BLaER1 treated with 17β-estradiol and CSF1 and Interleukin-3, amounts not matched to agents 10 nM and 100 nM (cell line): ENCODE data around the gene MNAT1.
"Not testable (repeated sequence)": the region's sequence is repeated elsewhere in the genome, so short reads cannot be mapped to it uniquely, and the experiment has no call there.

Source experiments
- H3K27ac ChIP-seq, 11 experiments: shearing (Covaris generic); formaldehyde crosslinking; 2 replicates each; pipeline ENCODE4 v1.8.1; 2022
- H3K27me3 ChIP-seq, 11 experiments: shearing (Covaris generic); formaldehyde crosslinking; 2 replicates each; pipeline ENCODE4 v1.8.1; 2022
- H3K36me3 ChIP-seq, 11 experiments: shearing (Covaris generic); formaldehyde crosslinking; 2 replicates each; pipeline ENCODE4 v1.8.1; 2022
- H3K4me1 ChIP-seq, 10 experiments: shearing (Covaris generic); formaldehyde crosslinking; 2 replicates each; pipeline ENCODE4 v1.8.1; 2022
- H3K4me2 ChIP-seq, 11 experiments: shearing (Covaris generic); formaldehyde crosslinking; 2 replicates each; pipeline ENCODE4 v1.8.1; 2022
- H3K4me3 ChIP-seq, 10 experiments: shearing (Covaris generic); formaldehyde crosslinking; 2 replicates each; pipeline ENCODE4 v1.8.1; 2022
- H3K9ac ChIP-seq, 11 experiments: shearing (Covaris generic); formaldehyde crosslinking; 2 replicates each; pipeline ENCODE4 v1.8.1; 2022
- H3K9me3 ChIP-seq, 11 experiments: shearing (Covaris generic); formaldehyde crosslinking; replicated peaks in 1 of 11; 2 replicates each; pipeline ENCODE4 v1.8.1; 2022
- H4K20me1 ChIP-seq, 11 experiments: shearing (Covaris generic); formaldehyde crosslinking; 2 replicates each; pipeline ENCODE4 v1.8.1; 2022
- Cebpa-rat ChIP-seq, 11 experiments: shearing (Covaris generic); IDR thresholded peaks; 2 replicates each; pipeline ENCODE4 v1.8.1; 2022

MNAT1 gene

DNA sequence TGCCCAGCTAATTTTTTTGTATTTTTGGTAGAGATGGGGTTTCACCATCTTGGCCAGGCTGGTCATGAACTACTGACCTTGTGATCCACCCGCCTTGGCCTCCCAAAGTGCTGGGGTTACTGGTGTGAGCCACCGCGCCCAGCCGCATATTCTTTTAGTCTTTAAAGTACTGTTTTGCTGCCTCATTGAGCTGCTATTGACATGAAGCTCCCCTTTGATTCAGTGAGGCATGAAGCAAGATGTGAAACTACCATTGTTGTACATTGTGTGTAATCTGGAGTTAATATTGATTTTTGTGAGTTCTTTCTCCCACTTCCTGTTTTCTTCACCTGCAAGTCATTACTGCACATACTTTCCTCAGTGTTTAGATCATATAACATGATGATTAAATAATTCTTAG lies 80.8 kb downstream of the MNAT1 start:
- Histone ChIP-seq H4K20me1 (no peaks in the 10 kb centered on the region), H3K27ac (no peak overlapping the region), H3K4me3 (no peak overlapping the region), H3K9me3 (peaks cover 0 to 12% (median 0%) of the 10 kb centered on the region in 11 experiments; a peak in 4 of 22 replicates), H3K36me3 (peaks cover 15 to 33% (median 24%) of the 10 kb centered on the region in 11 experiments), H3K27me3 (no peaks in the 10 kb centered on the region), H3K4me1 (peaks cover 0 to 5% (median 4%) of the 10 kb centered on the region in 10 experiments; a peak in 8 of 20 replicates), H3K9ac (no peak overlapping the region), H3K4me2 (peak overlapping the region in 5 of 11 experiments; percentile 7 to 43 (median 19); a peak in 7 of 22 replicates)
- no peak for TF ChIP-seq Cebpa-rat (IDR thresholded peaks at IDR 0.05)

DNA sequence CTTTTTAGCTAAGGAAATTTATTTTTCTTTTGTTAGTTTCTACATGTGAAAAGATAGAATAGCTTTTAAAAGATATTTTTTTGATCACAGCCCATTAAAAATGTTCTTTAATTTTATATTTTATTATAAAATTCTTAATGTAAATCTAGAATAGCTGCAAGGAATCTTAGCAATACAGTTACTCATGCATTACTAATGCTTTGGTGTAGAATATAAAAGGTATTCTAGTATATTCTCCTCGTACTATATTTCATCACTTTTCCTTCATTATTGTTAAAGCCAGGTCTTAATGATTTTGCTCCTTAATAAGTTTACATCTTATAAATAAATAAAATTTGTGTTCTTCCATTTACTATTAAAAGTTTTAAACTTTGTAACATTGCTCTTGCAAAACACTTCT lies 82.6 kb downstream of the MNAT1 start:
- peaks cover 0 to 5% (median 4%) of the 10 kb centered on the region in 10 experiments; a peak in 8 of 20 replicates for H3K4me1 ChIP-seq
- H3K9me3 ChIP-seq: peaks cover 0 to 11% (median 0%) of the 10 kb centered on the region in 11 experiments; a peak in 4 of 22 replicates
- H3K4me3 ChIP-seq: no peak overlapping the region
- H3K9ac ChIP-seq: no peak overlapping the region
- peaks cover 13 to 29% (median 18%) of the 10 kb centered on the region in 11 experiments for H3K36me3 ChIP-seq
- H3K27me3 ChIP-seq: no peaks in the 10 kb centered on the region
- no peak for TF ChIP-seq Cebpa-rat (IDR thresholded peaks at IDR 0.05)
- no peak overlapping the region for H3K27ac ChIP-seq
- no peaks in the 10 kb centered on the region for H4K20me1 ChIP-seq
- no peak overlapping the region for H3K4me2 ChIP-seq

GRCh38 chr14:60819575-60819974 lies 85.0 kb downstream of the MNAT1 start:
- Histone ChIP-seq H3K36me3 (peaks cover 0 to 16% (median 4%) of the 10 kb centered on the region in 11 experiments; a peak in 10 of 22 replicates), H3K4me2 (no peak overlapping the region), H3K27me3 (no peaks in the 10 kb centered on the region), H3K27ac (no peak overlapping the region), H4K20me1 (no peaks in the 10 kb centered on the region), H3K9me3 (no peaks in the 10 kb centered on the region), H3K9ac (no peak overlapping the region), H3K4me3 (no peak overlapping the region), H3K4me1 (peaks cover 0 to 5% (median 4%) of the 10 kb centered on the region in 10 experiments; a peak in 8 of 20 replicates)
- no peak for TF ChIP-seq Cebpa-rat (IDR thresholded peaks at IDR 0.05)

GRCh38 chr14:60838601-60839000 lies 104.0 kb downstream of the MNAT1 start:
- no peak overlapping the region for H3K4me2 ChIP-seq
- no peaks in the 10 kb centered on the region for H4K20me1 ChIP-seq

GRCh38 chr14:60839057-60839456 lies 104.5 kb downstream of the MNAT1 start:
- H4K20me1 ChIP-seq: no peaks in the 10 kb centered on the region
- peaks cover 0 to 28% (median 7%) of the 10 kb centered on the region in 11 experiments; a peak in 10 of 22 replicates for H3K9me3 ChIP-seq
- H3K27me3 ChIP-seq: no peaks in the 10 kb centered on the region
- no peak overlapping the region for H3K4me2 ChIP-seq
- H3K9ac ChIP-seq: no peak overlapping the region
- no peaks in the 10 kb centered on the region for H3K4me1 ChIP-seq
- peaks cover 18 to 50% (median 32%) of the 10 kb centered on the region in 11 experiments for H3K36me3 ChIP-seq
- TF ChIP-seq Cebpa-rat (IDR thresholded peaks at IDR 0.05): no peak
- H3K4me3 ChIP-seq: no peak overlapping the region
- no peak overlapping the region for H3K27ac ChIP-seq

More at GRCh38 chr14:60838601-60839000, 104.0 kb downstream of the MNAT1 start:
- H3K4me1 ChIP-seq: no peaks in the 10 kb centered on the region
- peaks cover 0 to 28% (median 7%) of the 10 kb centered on the region in 11 experiments; a peak in 10 of 22 replicates for H3K9me3 ChIP-seq
- no peak overlapping the region for H3K4me3 ChIP-seq
- TF ChIP-seq Cebpa-rat (IDR thresholded peaks at IDR 0.05): no peak
- H3K27me3 ChIP-seq: no peaks in the 10 kb centered on the region
- H3K9ac ChIP-seq: no peak overlapping the region
- H3K27ac ChIP-seq: no peak overlapping the region
- H3K36me3 ChIP-seq: peaks cover 18 to 50% (median 32%) of the 10 kb centered on the region in 11 experiments

- Histone ChIP-seq H3K27ac (no peak overlapping the region), H3K27me3 (no peaks in the 10 kb centered on the region), H3K36me3 (peaks cover 18 to 50% (median 32%) of the 10 kb centered on the region in 11 experiments), H3K9me3 (peaks cover 0 to 28% (median 7%) of the 10 kb centered on the region in 11 experiments; a peak in 10 of 22 replicates), H3K4me3 (no peak overlapping the region), H4K20me1 (no peaks in the 10 kb centered on the region), H3K9ac (no peak overlapping the region), H3K4me1 (no peaks in the 10 kb centered on the region), H3K4me2 (no peak overlapping the region)
- TF ChIP-seq Cebpa-rat (IDR thresholded peaks at IDR 0.05): no peak
These were observed 105.1 kb downstream of the MNAT1 start for GRCh38 chr14:60839657-60840056.

DNA sequence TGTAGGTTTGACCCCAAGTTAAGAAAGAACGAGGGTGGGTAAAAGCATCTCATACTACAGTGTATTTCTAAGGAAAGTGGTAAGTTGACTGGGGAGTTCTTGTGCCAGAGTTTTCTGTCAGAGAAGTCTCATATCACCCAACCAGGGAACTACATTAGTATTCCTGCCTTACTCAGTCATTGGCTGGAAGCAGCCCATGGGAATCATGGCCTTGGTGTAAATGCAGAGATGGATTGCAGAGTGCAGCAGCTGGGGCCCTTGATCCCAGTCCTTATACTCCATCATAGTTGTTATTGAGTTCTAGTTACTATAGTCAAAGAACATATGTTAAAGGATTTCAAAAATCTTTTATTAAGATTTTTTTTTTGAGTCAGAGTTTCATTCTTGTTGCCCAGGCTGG lies 105.8 kb downstream of the MNAT1 start:
- Histone ChIP-seq H4K20me1 (no peaks in the 10 kb centered on the region), H3K27ac (no peak overlapping the region), H3K4me1 (peaks cover 0 to 3% (median 2%) of the 10 kb centered on the region in 10 experiments; a peak in 6 of 20 replicates), H3K4me3 (no peak overlapping the region), H3K36me3 (peaks cover 18 to 47% (median 32%) of the 10 kb centered on the region in 11 experiments), H3K4me2 (no peak overlapping the region), H3K9ac (no peak overlapping the region), H3K27me3 (no peaks in the 10 kb centered on the region), H3K9me3 (peaks cover 0 to 24% (median 7%) of the 10 kb centered on the region in 11 experiments; a peak in 10 of 22 replicates)
- no peak for TF ChIP-seq Cebpa-rat (IDR thresholded peaks at IDR 0.05)

GRCh38 chr14:60845523-60845922 lies 111.0 kb downstream of the MNAT1 start:
- Histone ChIP-seq H3K27me3 (no peaks in the 10 kb centered on the region), H3K36me3 (peaks cover 0 to 23% (median 12%) of the 10 kb centered on the region in 11 experiments; a peak in 13 of 22 replicates), H4K20me1 (no peaks in the 10 kb centered on the region), H3K27ac (peak overlapping the region in 4 of 11 experiments; percentile 9 to 39 (median 24); a peak in 4 of 22 replicates), H3K9me3 (peaks cover 7 to 20% (median 13%) of the 10 kb centered on the region in 11 experiments; a peak in 21 of 22 replicates), H3K9ac (no peak overlapping the region), H3K4me2 (peak overlapping the region in 9 of 11 experiments; percentile 7 to 72 (median 48); a peak in 16 of 22 replicates), H3K4me1 (peaks cover 3 to 14% (median 10%) of the 10 kb centered on the region in 10 experiments; a peak in 17 of 20 replicates), H3K4me3 (peak overlapping the region in 1 of 10 experiments; percentile 22; a peak in 2 of 20 replicates)
- no peak for TF ChIP-seq Cebpa-rat (IDR thresholded peaks at IDR 0.05)

GRCh38 chr14:60848066-60848465 lies 113.5 kb downstream of the MNAT1 start:
- H3K4me3 ChIP-seq: no peak overlapping the region
- no peak for TF ChIP-seq Cebpa-rat (IDR thresholded peaks at IDR 0.05)
- H3K27ac ChIP-seq: no peak overlapping the region
- peaks cover 3 to 14% (median 10%) of the 10 kb centered on the region in 10 experiments; a peak in 17 of 20 replicates for H3K4me1 ChIP-seq
- H3K27me3 ChIP-seq: no peaks in the 10 kb centered on the region
- H3K4me2 ChIP-seq: no peak overlapping the region
- peaks cover 4 to 37% (median 21%) of the 10 kb centered on the region in 11 experiments; a peak in 17 of 22 replicates for H3K36me3 ChIP-seq
- peaks cover 15 to 26% (median 23%) of the 10 kb centered on the region in 11 experiments for H3K9me3 ChIP-seq
- no peak overlapping the region for H3K9ac ChIP-seq
- H4K20me1 ChIP-seq: no peaks in the 10 kb centered on the region

DNA sequence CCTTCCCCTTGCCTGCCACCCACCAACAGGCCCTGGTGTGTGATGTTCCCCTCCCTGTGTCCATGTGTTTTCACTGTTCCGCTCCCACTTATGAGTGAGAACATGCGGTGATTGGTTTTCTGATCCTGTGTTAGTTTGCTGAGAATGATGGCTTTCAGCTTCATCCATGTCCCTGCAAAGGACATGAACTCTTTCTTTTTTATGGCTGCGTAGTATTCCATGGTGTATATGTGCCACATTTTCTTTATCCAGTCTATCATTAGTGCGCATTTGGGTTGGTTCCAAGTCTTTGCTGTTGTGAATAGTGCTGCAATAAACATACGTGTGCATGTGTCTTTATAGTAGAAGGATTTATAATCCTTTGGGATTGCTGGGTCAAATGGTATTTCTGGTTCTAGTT lies 117.1 kb downstream of the MNAT1 start:
- not testable (repeated sequence) for H3K4me2 ChIP-seq, H3K9ac ChIP-seq, H4K20me1 ChIP-seq, H3K4me3 ChIP-seq, H3K4me1 ChIP-seq, H3K27ac ChIP-seq, H3K27me3 ChIP-seq
- H3K36me3 ChIP-seq: peaks cover 13 to 55% (median 35%) of the 10 kb centered on the region in 11 experiments; a peak in 19 of 22 replicates
- peaks cover 26 to 43% (median 38%) of the 10 kb centered on the region in 11 experiments for H3K9me3 ChIP-seq
